Epithelial cell of proximal tubule (primary cell): ENCODE results near the gene WDFY4. TPM values are rescaled to one million over a fixed set of nuclear protein-coding genes. Genes with fewer than 3 reads are reported as not detected.

Source experiments
- DNase-seq: peaks from one replicate; pipeline ENCODE4 v3.0.0-alpha.2; 2011; ENCODE audit warnings: low read depth
- H3K4me3 ChIP-seq: 2 replicates; pipeline ENCODE4 v1.5.1; 2011; ENCODE audit warnings: low read depth, mild to moderate bottlenecking, low read length
- total RNA-seq: library from RNA; depleted of rRNA; stranded (reverse); fragments of >200 nt; gene quantifications from 2 replicates; pipeline ENCODE4 v1.2.3, GENCODE V29; 2015
- TF ChIP-seq, protein P1 (sequence below): conservative IDR thresholded peaks from 2 replicates; pipeline ENCODE4 v1.5.1; 2012; ENCODE audit warnings: low read depth, mild to moderate bottlenecking, low read length

Gene WDFY4
- total RNA-seq, 1 donor from 2014 or later: not detected

DNA sequence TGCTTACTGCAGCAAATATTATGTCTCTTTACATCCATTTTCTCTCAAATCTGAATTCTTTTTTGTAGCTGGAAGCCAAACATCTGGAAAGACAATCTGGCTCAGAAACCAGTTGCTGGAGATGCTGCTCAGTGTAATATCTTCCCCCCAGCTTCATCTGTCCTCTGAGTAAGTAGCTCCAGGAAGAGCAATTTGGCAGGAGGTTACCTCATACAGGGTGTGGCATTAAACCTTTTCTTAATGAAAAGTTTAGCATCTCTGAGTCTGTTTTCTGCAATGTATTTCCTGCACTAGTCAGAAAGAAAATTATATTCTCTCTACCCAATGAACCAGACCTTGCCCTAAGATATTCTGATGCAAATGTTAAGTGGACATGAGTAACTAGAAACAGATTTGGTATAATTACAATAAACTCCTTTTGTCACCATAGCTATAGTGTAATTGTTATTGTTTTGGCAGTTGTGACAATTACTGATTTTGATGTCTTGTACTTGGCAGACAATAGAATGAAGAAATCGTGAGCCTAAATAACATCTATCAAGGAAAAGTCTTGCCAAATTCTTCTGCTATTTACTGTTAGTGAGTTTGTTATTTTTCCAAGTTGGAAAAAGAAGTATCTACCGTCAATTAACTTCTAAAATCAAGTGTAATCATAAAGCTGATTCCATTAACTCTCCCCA is 123.3 kb downstream of the WDFY4 start:
- no peak overlapping the region for H3K4me3 ChIP-seq
- no peak for DNase-seq
- TF ChIP-seq, protein P1, sequence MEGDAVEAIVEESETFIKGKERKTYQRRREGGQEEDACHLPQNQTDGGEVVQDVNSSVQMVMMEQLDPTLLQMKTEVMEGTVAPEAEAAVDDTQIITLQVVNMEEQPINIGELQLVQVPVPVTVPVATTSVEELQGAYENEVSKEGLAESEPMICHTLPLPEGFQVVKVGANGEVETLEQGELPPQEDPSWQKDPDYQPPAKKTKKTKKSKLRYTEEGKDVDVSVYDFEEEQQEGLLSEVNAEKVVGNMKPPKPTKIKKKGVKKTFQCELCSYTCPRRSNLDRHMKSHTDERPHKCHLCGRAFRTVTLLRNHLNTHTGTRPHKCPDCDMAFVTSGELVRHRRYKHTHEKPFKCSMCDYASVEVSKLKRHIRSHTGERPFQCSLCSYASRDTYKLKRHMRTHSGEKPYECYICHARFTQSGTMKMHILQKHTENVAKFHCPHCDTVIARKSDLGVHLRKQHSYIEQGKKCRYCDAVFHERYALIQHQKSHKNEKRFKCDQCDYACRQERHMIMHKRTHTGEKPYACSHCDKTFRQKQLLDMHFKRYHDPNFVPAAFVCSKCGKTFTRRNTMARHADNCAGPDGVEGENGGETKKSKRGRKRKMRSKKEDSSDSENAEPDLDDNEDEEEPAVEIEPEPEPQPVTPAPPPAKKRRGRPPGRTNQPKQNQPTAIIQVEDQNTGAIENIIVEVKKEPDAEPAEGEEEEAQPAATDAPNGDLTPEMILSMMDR: no peak

- TF ChIP-seq, protein P1: no peak
- no peak for DNase-seq
Observed at GRCh38 chr10:48809261-48809660, 124.6 kb downstream of the WDFY4 start.

GRCh38 chr10:48811461-48811860 is 126.8 kb downstream of the WDFY4 start:
- TF ChIP-seq, protein P1: no peak
- no peak overlapping the region for H3K4me3 ChIP-seq
- no peak for DNase-seq

More at GRCh38 chr10:48809261-48809660, 124.6 kb downstream of the WDFY4 start:
- no peak overlapping the region for H3K4me3 ChIP-seq

DNA sequence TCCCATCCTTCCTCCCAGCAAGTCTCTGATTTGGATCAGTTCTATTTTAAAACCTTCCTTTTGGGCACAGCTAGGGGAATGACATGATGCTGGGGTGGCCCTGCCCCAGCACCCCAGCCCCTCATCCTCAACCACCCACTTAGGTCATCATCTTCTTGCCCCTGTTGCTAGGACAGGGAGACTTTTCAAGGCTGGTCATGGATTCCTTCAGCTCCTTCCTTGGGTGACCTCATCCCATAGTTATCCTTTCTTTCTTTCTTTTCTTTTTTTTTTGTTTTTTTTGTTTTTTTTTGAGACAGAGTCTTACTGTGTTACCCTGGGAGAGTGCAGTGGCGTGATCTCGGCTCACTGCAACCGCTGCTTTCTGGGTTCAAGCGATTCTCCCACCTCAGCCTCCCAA is 127.2 kb downstream of the WDFY4 start:
- no peak overlapping the region for H3K4me3 ChIP-seq
- no peak for DNase-seq
- TF ChIP-seq, protein P1: no peak

DNA sequence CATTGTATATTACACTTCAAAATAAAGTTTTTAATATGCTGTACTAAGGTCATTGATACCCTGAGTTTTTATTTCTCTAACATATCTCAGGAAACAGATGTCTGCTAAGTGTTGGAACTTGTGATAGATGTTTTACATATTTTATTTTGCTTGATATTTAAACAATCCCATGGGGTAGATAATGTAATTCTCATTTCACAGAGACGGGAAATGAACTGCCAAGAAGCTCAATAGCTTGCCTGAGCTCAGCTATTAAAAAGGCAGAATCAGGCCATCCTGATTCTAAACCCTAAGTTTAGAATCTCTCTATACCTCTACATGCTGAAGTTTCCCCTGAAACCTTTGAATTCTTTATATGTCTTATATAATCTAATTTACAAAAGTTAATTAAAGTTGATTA is 128.6 kb downstream of the WDFY4 start:
- no peak for DNase-seq
- TF ChIP-seq, protein P1: no peak
- no peak overlapping the region for H3K4me3 ChIP-seq

DNA sequence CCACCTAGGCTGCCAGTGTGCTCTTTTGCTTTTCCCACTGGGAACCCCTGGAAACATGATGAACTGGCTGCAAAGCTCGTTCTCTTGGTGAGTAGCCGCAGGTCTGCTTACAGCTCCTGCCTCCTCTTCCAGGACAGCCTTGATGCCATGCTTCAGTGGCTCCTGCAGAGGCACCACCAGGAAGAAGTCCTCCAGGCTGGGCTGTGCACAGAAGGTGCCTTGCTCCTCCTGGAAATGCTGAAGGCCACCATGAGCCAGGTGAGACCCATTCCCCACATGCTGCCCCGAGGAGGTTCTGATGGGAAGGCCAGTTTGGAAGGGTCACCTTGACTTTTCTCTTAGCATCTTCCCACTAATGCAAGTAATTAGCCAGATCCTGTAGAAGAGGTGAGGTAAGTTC is 129.2 kb downstream of the WDFY4 start:
- DNase-seq: no peak
- TF ChIP-seq, protein P1: no peak
- no peak overlapping the region for H3K4me3 ChIP-seq

DNA sequence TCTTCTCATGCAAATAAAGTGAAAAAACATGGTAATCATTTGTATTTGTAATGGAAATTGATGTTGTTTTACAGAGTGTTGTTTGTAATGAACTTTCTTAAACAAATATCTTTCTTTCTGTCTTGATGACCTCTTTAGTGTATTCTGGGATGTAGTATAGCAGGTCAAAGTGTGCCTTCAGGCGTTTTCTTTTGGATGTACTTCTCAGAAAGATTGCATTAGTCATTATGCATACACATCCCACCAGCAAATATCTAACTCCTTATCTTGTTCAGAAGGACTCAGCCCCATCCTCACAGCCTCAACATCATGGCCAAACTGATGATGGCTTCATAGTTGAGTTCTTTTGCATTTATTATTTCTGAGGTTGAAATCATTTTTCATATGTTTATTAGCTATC is 130.3 kb downstream of the WDFY4 start:
- DNase-seq: no peak
- TF ChIP-seq, protein P1: no peak
- H3K4me3 ChIP-seq: no peak overlapping the region
